Left forelimb (tissue), 1 donor: Measurements from ENCODE around the gene SHB.
"Not testable (repeated sequence)": the region's sequence is repeated elsewhere in the genome, so short reads cannot be mapped to it uniquely, and the experiment has no call there.

Experiments
- DNase-seq: peaks from one replicate; pipeline ENCODE4 v3.0.0-alpha.2; 2018; ENCODE audit warnings: low spot score

Gene SHB

GRCh38 chr9:37969130-37969529 lies 99.9 kb downstream of the SHB start:
- DNase-seq, result no peak

- DNase-seq, result no peak
These were observed 100.8 kb downstream of the SHB start for GRCh38 chr9:37968228-37968701.

GRCh38 chr9:37967761-37968080 lies 101.3 kb downstream of the SHB start:
- no peak for DNase-seq

GRCh38 chr9:37967014-37967760 lies 101.8 kb downstream of the SHB start:
- no peak for DNase-seq

- DNase-seq, result no peak
These were observed 102.5 kb downstream of the SHB start for GRCh38 chr9:37966412-37967013.

- not testable (repeated sequence) for DNase-seq
These were observed 103.2 kb downstream of the SHB start for GRCh38 chr9:37965676-37966345.

GRCh38 chr9:37965116-37965515 lies 103.9 kb downstream of the SHB start:
- DNase-seq, result no peak

GRCh38 chr9:37964740-37965081 lies 104.3 kb downstream of the SHB start:
- no peak for DNase-seq

- no peak for DNase-seq
These were observed 104.9 kb downstream of the SHB start for GRCh38 chr9:37963936-37964739.

GRCh38 chr9:37961351-37961750 lies 107.7 kb downstream of the SHB start:
- DNase-seq, result no peak

- no peak for DNase-seq
These were observed 108.4 kb downstream of the SHB start for GRCh38 chr9:37960631-37961030.

GRCh38 chr9:37959976-37960375 lies 109.1 kb downstream of the SHB start:
- no peak for DNase-seq

- no peak for DNase-seq
These were observed 110.9 kb downstream of the SHB start for GRCh38 chr9:37958154-37958553.

- no peak for DNase-seq
These were observed 111.4 kb downstream of the SHB start for GRCh38 chr9:37957664-37957953.

- DNase-seq, result no peak
These were observed 111.9 kb downstream of the SHB start for GRCh38 chr9:37956904-37957663.

GRCh38 chr9:37956423-37956820 lies 112.6 kb downstream of the SHB start:
- no peak for DNase-seq

- DNase-seq, result no peak
These were observed 113.1 kb downstream of the SHB start for GRCh38 chr9:37955781-37956422.

- no peak for DNase-seq
These were observed 114.4 kb downstream of the SHB start for GRCh38 chr9:37954581-37954981.

GRCh38 chr9:37953775-37954437 lies 115.1 kb downstream of the SHB start:
- DNase-seq, result no peak

- no peak for DNase-seq
These were observed 115.7 kb downstream of the SHB start for GRCh38 chr9:37953206-37953774.

- DNase-seq, result no peak
These were observed 116.3 kb downstream of the SHB start for GRCh38 chr9:37952731-37953130.
